GM10266 (cell line): Measurements from ENCODE around the gene RANGAP1.

ENCODE experiments used
- DNase-seq: peaks from one replicate; pipeline ENCODE4 v3.0.0; 2012; ENCODE audit errors: extremely low spot score
- CTCF ChIP-seq: IDR thresholded peaks from 2 replicates; pipeline ENCODE4 v1.5.1; 2012; ENCODE audit warnings: mild to moderate bottlenecking, low read depth; ENCODE audit not compliant: control insufficient read depth, insufficient read depth; ENCODE audit errors: missing control alignments

The RANGAP1 gene

GRCh38 chr22:41257696-41258095 lies 28.3 kb downstream of the RANGAP1 start:
- TF ChIP-seq CTCF = no peak
- no peak for DNase-seq

- TF ChIP-seq CTCF = no peak
- DNase-seq = no peak
Observed at GRCh38 chr22:41256254-41257253, 29.4 kb downstream of the RANGAP1 start.

GRCh38 chr22:41254230-41254629 lies 31.8 kb downstream of the RANGAP1 start:
- no peak for TF ChIP-seq CTCF
- DNase-seq = no peak

GRCh38 chr22:41252365-41252764 lies 33.6 kb downstream of the RANGAP1 start:
- no peak for TF ChIP-seq CTCF
- no peak for DNase-seq

- no peak for DNase-seq
- TF ChIP-seq CTCF = no peak
Observed at GRCh38 chr22:41250127-41250526, 35.9 kb downstream of the RANGAP1 start.

GRCh38 chr22:41249442-41249841 lies 36.5 kb downstream of the RANGAP1 start:
- DNase-seq = no peak
- TF ChIP-seq CTCF = no peak

- TF ChIP-seq CTCF = no peak
Observed at GRCh38 chr22:41248758-41249157, 37.2 kb downstream of the RANGAP1 start.

More at GRCh38 chr22:41248758-41249157, 37.2 kb downstream of the RANGAP1 start:
- DNase-seq = no peak
